Measurements from ENCODE around the gene NCK2.

- TF ChIP-seq CTCF (IDR thresholded peaks at IDR 0.05 in 2 of 3, conservative IDR thresholded peaks at IDR 0.05 in 1 of 3; ENCODE audit: borderline replicate concordance in 1 of 3, insufficient read depth in 1 of 3, low read depth in 2 of 3, low read length in 2 of 3), result no peak
- TF ChIP-seq RAD21 (IDR thresholded peaks at IDR 0.05; ENCODE audit: low read depth), result no peak
- no peak for TF ChIP-seq FOSL1 (IDR thresholded peaks at IDR 0.05; ENCODE audit: low read depth)
- TF ChIP-seq, protein P1, sequence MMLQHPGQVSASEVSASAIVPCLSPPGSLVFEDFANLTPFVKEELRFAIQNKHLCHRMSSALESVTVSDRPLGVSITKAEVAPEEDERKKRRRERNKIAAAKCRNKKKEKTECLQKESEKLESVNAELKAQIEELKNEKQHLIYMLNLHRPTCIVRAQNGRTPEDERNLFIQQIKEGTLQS (IDR thresholded peaks at IDR 0.05), result no peak
- TF ChIP-seq ELF1 (IDR thresholded peaks at IDR 0.05; ENCODE audit: borderline replicate concordance, low read depth), result no peak
- TF ChIP-seq, protein P2, sequence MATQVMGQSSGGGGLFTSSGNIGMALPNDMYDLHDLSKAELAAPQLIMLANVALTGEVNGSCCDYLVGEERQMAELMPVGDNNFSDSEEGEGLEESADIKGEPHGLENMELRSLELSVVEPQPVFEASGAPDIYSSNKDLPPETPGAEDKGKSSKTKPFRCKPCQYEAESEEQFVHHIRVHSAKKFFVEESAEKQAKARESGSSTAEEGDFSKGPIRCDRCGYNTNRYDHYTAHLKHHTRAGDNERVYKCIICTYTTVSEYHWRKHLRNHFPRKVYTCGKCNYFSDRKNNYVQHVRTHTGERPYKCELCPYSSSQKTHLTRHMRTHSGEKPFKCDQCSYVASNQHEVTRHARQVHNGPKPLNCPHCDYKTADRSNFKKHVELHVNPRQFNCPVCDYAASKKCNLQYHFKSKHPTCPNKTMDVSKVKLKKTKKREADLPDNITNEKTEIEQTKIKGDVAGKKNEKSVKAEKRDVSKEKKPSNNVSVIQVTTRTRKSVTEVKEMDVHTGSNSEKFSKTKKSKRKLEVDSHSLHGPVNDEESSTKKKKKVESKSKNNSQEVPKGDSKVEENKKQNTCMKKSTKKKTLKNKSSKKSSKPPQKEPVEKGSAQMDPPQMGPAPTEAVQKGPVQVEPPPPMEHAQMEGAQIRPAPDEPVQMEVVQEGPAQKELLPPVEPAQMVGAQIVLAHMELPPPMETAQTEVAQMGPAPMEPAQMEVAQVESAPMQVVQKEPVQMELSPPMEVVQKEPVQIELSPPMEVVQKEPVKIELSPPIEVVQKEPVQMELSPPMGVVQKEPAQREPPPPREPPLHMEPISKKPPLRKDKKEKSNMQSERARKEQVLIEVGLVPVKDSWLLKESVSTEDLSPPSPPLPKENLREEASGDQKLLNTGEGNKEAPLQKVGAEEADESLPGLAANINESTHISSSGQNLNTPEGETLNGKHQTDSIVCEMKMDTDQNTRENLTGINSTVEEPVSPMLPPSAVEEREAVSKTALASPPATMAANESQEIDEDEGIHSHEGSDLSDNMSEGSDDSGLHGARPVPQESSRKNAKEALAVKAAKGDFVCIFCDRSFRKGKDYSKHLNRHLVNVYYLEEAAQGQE (IDR thresholded peaks at IDR 0.05; ENCODE audit: low read depth), result no peak
- no peak for TF ChIP-seq YY1 (IDR thresholded peaks at IDR 0.05; ENCODE audit: extremely low read depth, insufficient replicate concordance, low read depth, low read length)
- TF ChIP-seq ZFX (IDR thresholded peaks at IDR 0.05), result no peak
- no peak for TF ChIP-seq EZH2phosphoT487 (IDR thresholded peaks at IDR 0.05; ENCODE audit: borderline replicate concordance)
- TF ChIP-seq ZNF274 (IDR thresholded peaks at IDR 0.05; ENCODE audit: low read depth, low read length), result no peak
- no peak for TF ChIP-seq EZH2 (IDR thresholded peaks at IDR 0.05)
- TF ChIP-seq CBX3 (IDR thresholded peaks at IDR 0.05; ENCODE audit: low read depth), result no peak
- no peak for TF ChIP-seq POLR2AphosphoS5 (IDR thresholded peaks at IDR 0.05; ENCODE audit: low read depth, low read length)
- TF ChIP-seq, protein P3, sequence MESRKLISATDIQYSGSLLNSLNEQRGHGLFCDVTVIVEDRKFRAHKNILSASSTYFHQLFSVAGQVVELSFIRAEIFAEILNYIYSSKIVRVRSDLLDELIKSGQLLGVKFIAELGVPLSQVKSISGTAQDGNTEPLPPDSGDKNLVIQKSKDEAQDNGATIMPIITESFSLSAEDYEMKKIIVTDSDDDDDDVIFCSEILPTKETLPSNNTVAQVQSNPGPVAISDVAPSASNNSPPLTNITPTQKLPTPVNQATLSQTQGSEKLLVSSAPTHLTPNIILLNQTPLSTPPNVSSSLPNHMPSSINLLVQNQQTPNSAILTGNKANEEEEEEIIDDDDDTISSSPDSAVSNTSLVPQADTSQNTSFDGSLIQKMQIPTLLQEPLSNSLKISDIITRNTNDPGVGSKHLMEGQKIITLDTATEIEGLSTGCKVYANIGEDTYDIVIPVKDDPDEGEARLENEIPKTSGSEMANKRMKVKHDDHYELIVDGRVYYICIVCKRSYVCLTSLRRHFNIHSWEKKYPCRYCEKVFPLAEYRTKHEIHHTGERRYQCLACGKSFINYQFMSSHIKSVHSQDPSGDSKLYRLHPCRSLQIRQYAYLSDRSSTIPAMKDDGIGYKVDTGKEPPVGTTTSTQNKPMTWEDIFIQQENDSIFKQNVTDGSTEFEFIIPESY (IDR thresholded peaks at IDR 0.05; ENCODE audit: extremely low read depth, insufficient replicate concordance, low read length), result no peak
Measured at GRCh38 chr2:105741174-105741573, 3.5 kb upstream of the NCK2 start.
